Glomerular visceral epithelial cell (primary cell): Measurements from ENCODE around the gene MYOF.
"Not testable (repeated sequence)": the region's sequence is repeated elsewhere in the genome, so short reads cannot be mapped to it uniquely, and the experiment has no call there.

Experiments
- DNase-seq: peaks from one replicate; pipeline ENCODE4 v3.0.0-alpha.2; 2016; ENCODE audit errors: extremely low spot score

Gene MYOF

GRCh38 chr10:93390306-93391090 lies 91.6 kb downstream of the MYOF start:
- no peak for DNase-seq

GRCh38 chr10:93386631-93387369 lies 95.3 kb downstream of the MYOF start:
- no peak for DNase-seq

- DNase-seq: no peak
Measured at GRCh38 chr10:93385345-93385744, 96.8 kb downstream of the MYOF start.

GRCh38 chr10:93384006-93384405 lies 98.1 kb downstream of the MYOF start:
- DNase-seq: peak; percentile 64

- peak; percentile 42 for DNase-seq
Measured at GRCh38 chr10:93383562-93383981, 98.6 kb downstream of the MYOF start.

GRCh38 chr10:93379731-93380575 lies 102.2 kb downstream of the MYOF start:
- peak; percentile 77 for DNase-seq

GRCh38 chr10:93378997-93379730 lies 103.0 kb downstream of the MYOF start:
- no peak for DNase-seq

GRCh38 chr10:93378039-93378438 lies 104.1 kb downstream of the MYOF start:
- no peak for DNase-seq

- DNase-seq: peak; percentile 81
Measured at GRCh38 chr10:93376372-93377293, 105.5 kb downstream of the MYOF start.

- DNase-seq: no peak
Measured at GRCh38 chr10:93370961-93371360, 111.2 kb downstream of the MYOF start.

GRCh38 chr10:93369588-93370164 lies 112.5 kb downstream of the MYOF start:
- no peak for DNase-seq

- no peak for DNase-seq
Measured at GRCh38 chr10:93368210-93368609, 113.9 kb downstream of the MYOF start.

- DNase-seq: no peak
Measured at GRCh38 chr10:93367664-93368063, 114.5 kb downstream of the MYOF start.

GRCh38 chr10:93364966-93365365 lies 117.2 kb downstream of the MYOF start:
- DNase-seq: no peak

- DNase-seq: no peak
Measured at GRCh38 chr10:93363891-93364648, 118.1 kb downstream of the MYOF start.

GRCh38 chr10:93358398-93358797 lies 123.7 kb downstream of the MYOF start:
- not testable (repeated sequence) for DNase-seq

GRCh38 chr10:93357680-93358079 lies 124.5 kb downstream of the MYOF start:
- peak; percentile 17 for DNase-seq

GRCh38 chr10:93356516-93356915 lies 125.6 kb downstream of the MYOF start:
- DNase-seq: no peak
